HepG2 (cell line): ENCODE data around the gene POU2F1. TPM values are rescaled to one million over a fixed set of nuclear protein-coding genes. Genes with fewer than 3 reads are reported as not detected.
A peak's percentile ranks its signal among the peaks of the same experiment; 100 is the strongest.

Experiments used
- ARID3A ChIP-seq: IDR thresholded peaks from 2 replicates; pipeline ENCODE4 v1.6.1; 2012; ENCODE audit warnings: low read depth, low read length, improper control_type of control experiment
- CCAR2 ChIP-seq: fragments of 200-400 bp; formaldehyde crosslinking; optimal IDR thresholded peaks from 2 replicates; pipeline ENCODE3; 2018; ENCODE audit warnings: low read depth, mild to moderate bottlenecking, low read length, moderate library complexity
- E2F2 ChIP-seq: sonication (generic); formaldehyde crosslinking; IDR thresholded peaks from 2 replicates; pipeline ENCODE4 v1.4.0; 2020; ENCODE audit warnings: missing genetic modification reagents, borderline replicate concordance
- GATAD1 ChIP-seq: IDR thresholded peaks from 2 replicates; pipeline ENCODE4 v1.6.1; 2016; ENCODE audit warnings: missing genetic modification reagents, missing compliant biosample characterization
- KDM3A ChIP-seq: IDR thresholded peaks from 2 replicates; pipeline ENCODE4 v1.6.1; 2018; ENCODE audit warnings: low read depth, missing compliant biosample characterization
- KDM5B ChIP-seq: sonication (generic); formaldehyde crosslinking; IDR thresholded peaks from 2 replicates; pipeline ENCODE4 v1.4.0; 2020; ENCODE audit warnings: missing genetic modification reagents, mild to moderate bottlenecking, borderline replicate concordance
- KLF13 ChIP-seq: sonication (generic); formaldehyde crosslinking; IDR thresholded peaks from 2 replicates; pipeline ENCODE4 v1.4.0; 2020; ENCODE audit warnings: mild to moderate bottlenecking, missing genetic modification reagents
- KLF6 ChIP-seq: IDR thresholded peaks from 2 replicates; pipeline ENCODE4 v1.8.0; 2016; ENCODE audit warnings: missing biosample characterization, missing genetic modification reagents
- MAFF ChIP-seq: IDR thresholded peaks from 2 replicates; pipeline ENCODE4 v1.6.1; 2011; ENCODE audit warnings: low read depth, low read length, improper control_type of control experiment
- MYC ChIP-seq: sonication (generic); formaldehyde crosslinking; IDR thresholded peaks from 2 replicates; pipeline ENCODE4 v1.9.0; 2021; ENCODE audit warnings: missing genetic modification reagents, borderline replicate concordance
- NCOR1 ChIP-seq: fragments of 200-600 bp; sonication (generic); IDR thresholded peaks from 2 replicates; pipeline ENCODE4 v1.7.0; 2017; ENCODE audit warnings: antibody characterized with exemption, low read length, borderline replicate concordance
- NFE2L2 ChIP-seq: fragments of 150-350 bp; IDR thresholded peaks from 2 replicates; pipeline ENCODE4 v1.6.1; 2014; ENCODE audit warnings: low read length
- PCBP2 ChIP-seq: fragments of 200-400 bp; formaldehyde crosslinking; optimal IDR thresholded peaks from 2 replicates; pipeline ENCODE3; 2018; ENCODE audit warnings: low read length, low read depth; ENCODE audit not compliant: poor library complexity, severe bottlenecking
- SMAD1 ChIP-seq: sonication (generic); formaldehyde crosslinking; IDR thresholded peaks from 2 replicates; pipeline ENCODE4 v1.4.0; 2020; ENCODE audit warnings: missing genetic modification reagents, low read depth, mild to moderate bottlenecking, borderline replicate concordance
- SNAPC2 ChIP-seq: sonication (generic); formaldehyde crosslinking; IDR thresholded peaks from 2 replicates; pipeline ENCODE4 v1.8.1; 2022; ENCODE audit warnings: mild to moderate bottlenecking, missing genetic modification reagents
- SNAPC5 ChIP-seq: sonication (generic); formaldehyde crosslinking; IDR thresholded peaks from 2 replicates; pipeline ENCODE4 v1.8.1; 2023; ENCODE audit warnings: mild to moderate bottlenecking, missing genetic modification reagents, borderline replicate concordance
- TFAP4 ChIP-seq: sonication (generic); IDR thresholded peaks from 2 replicates; pipeline ENCODE4 v1.6.1; 2016; ENCODE audit warnings: low read depth, borderline replicate concordance
- ZNF263 ChIP-seq: sonication (generic); formaldehyde crosslinking; IDR thresholded peaks from 2 replicates; pipeline ENCODE4 v1.4.0; 2020; ENCODE audit warnings: missing genetic modification reagents
- ZNF276 ChIP-seq: sonication (generic); formaldehyde crosslinking; IDR thresholded peaks from 2 replicates; pipeline ENCODE4 v1.4.0; 2020; ENCODE audit warnings: mild to moderate bottlenecking, low read depth, missing genetic modification reagents
- ZNF343 ChIP-seq: sonication (generic); formaldehyde crosslinking; IDR thresholded peaks from 2 replicates; pipeline ENCODE4 v1.4.0; 2020; ENCODE audit warnings: mild to moderate bottlenecking, missing genetic modification reagents
- ZNF510 ChIP-seq: sonication (generic); formaldehyde crosslinking; IDR thresholded peaks from 2 replicates; pipeline ENCODE4 v1.4.0; 2020; ENCODE audit warnings: low read depth, mild to moderate bottlenecking, missing genetic modification reagents
- ZNF569 ChIP-seq: sonication (generic); formaldehyde crosslinking; IDR thresholded peaks from 2 replicates; pipeline ENCODE4 v1.5.0; 2020; ENCODE audit warnings: mild to moderate bottlenecking, missing genetic modification reagents, moderate library complexity, borderline replicate concordance
- ZNF749 ChIP-seq: sonication (generic); formaldehyde crosslinking; IDR thresholded peaks from 2 replicates; pipeline ENCODE4 v1.8.0; 2022; ENCODE audit warnings: mild to moderate bottlenecking, missing genetic modification reagents, moderate library complexity, borderline replicate concordance
- ZSCAN21 ChIP-seq: sonication (generic); formaldehyde crosslinking; IDR thresholded peaks from 2 replicates; pipeline ENCODE4 v1.8.0; 2022; ENCODE audit warnings: mild to moderate bottlenecking, missing genetic modification reagents, moderate library complexity, borderline replicate concordance
- polyA plus RNA-seq, 8 experiments: library from polyadenylated mRNA; depleted of rRNA in 3 of 8; stranded (reverse) in 7 of 8; unstranded in 1 of 8; fragments of >200 nt; fragmentation: Illumina TruSeq in 4 of 8; extraction: Trizol in 4 of 8; gene quantifications; 2 replicates each; pipeline versions ENCODE4 v1.2.1 to v1.2.3, GENCODE V29; 2011 to 2016; ENCODE audit warnings: low read depth in 4 of 8, missing spikeins in 1 of 8, mixed read lengths in 1 of 8; ENCODE audit not compliant: insufficient read depth in 1 of 8
- total RNA-seq, 5 experiments: library from RNA; depleted of rRNA; stranded (reverse); fragments of >200 nt; fragmentation: Illumina TruSeq; extraction: Trizol; gene quantifications; 2 replicates each; pipeline ENCODE4 v1.2.3, GENCODE V29; 2016; ENCODE audit warnings: low read depth in 1 of 5

Gene POU2F1
- total and polyA plus RNA-seq, 2 of the 13 experiments (the other 11 are each of a cell fraction or from before 2014, with no cell fraction given) = 10.2 to 13.0 TPM

- TF ChIP-seq MAFF (no peak), ZNF749 (CRISPR knock-in tag) (no peak), PCBP2 (no peak), ZNF510 (no peak), E2F2 (CRISPR knock-in tag) (no peak), SMAD1 (CRISPR knock-in tag) (no peak), NCOR1 (peak; percentile 14; the same call in 1 of the 2 replicates), KLF6 (CRISPR knock-in tag) (no peak), SNAPC5 (CRISPR knock-in tag) (no peak), ZNF569 (no peak), ARID3A (peak; percentile 79), ZNF276 (CRISPR knock-in tag) (peak; percentile 49; the same call in 1 of the 2 replicates), KLF13 (CRISPR knock-in tag) (no peak), ZNF263 (CRISPR knock-in tag) (no peak), GATAD1 (CRISPR knock-in tag) (0 out of 2 replicates have a peak, but pooled peaks have one; percentile 22), MYC (CRISPR knock-in tag) (peak; percentile 62; the same call in 1 of the 2 replicates), ZSCAN21 (no peak), KDM3A (CRISPR knock-in tag) (no peak), NFE2L2 (no peak), KDM5B (CRISPR knock-in tag) (no peak; the same call in 1 of the 2 replicates), SNAPC2 (CRISPR knock-in tag) (no peak), ZNF343 (CRISPR knock-in tag) (0 out of 2 replicates have a peak, but pooled peaks have one; percentile 39), CCAR2 (no peak), TFAP4 (no peak)
These were observed 1.3 kb downstream of the POU2F1 start (continued) for GRCh38 chr1:167221738-167222610.
